K562 (cell line): ENCODE results near the gene PIK3CB. TPM values are rescaled to one million over a fixed set of nuclear protein-coding genes. Genes with fewer than 3 reads are reported as not detected.

Experiments
- BMI1 ChIP-seq: fragments of 150-350 bp; IDR thresholded peaks from 2 replicates; pipeline ENCODE4 v1.6.1; 2014; ENCODE audit warnings: low read length
- BRF1 ChIP-seq: IDR thresholded peaks from 3 replicates; pipeline ENCODE4 v1.6.1; 2011; ENCODE audit warnings: borderline replicate concordance, mild to moderate bottlenecking; ENCODE audit not compliant: insufficient read length; ENCODE audit errors: extremely low read depth
- CBX3 ChIP-seq, 2 experiments: IDR thresholded peaks; 1 replicate in 1 of 2; 2 replicates in 1 of 2; pipeline ENCODE4 v1.6.1; 2012; ENCODE audit warnings: inconsistent platforms in 2 of 2, low read length in 2 of 2, borderline replicate concordance in 1 of 2, control low read depth in 1 of 2
- DLX4 ChIP-seq: fragments of 250-450 bp; sonication (Bioruptor Pico); IDR thresholded peaks from 2 replicates; pipeline ENCODE4 v1.6.1; 2021; ENCODE audit warnings: mild to moderate bottlenecking
- DNMT1 ChIP-seq: fragments of 450-650 bp; IDR thresholded peaks from 2 replicates; pipeline ENCODE4 v1.6.1; 2016; ENCODE audit warnings: antibody characterized with exemption, mild to moderate bottlenecking
- DPF2 ChIP-seq: fragments of 450-650 bp; IDR thresholded peaks from 2 replicates; pipeline ENCODE4 v1.6.1; 2016
- E2F6 ChIP-seq, 2 experiments: IDR thresholded peaks; 2 replicates each; pipeline ENCODE4 v1.6.1; 2011; ENCODE audit warnings: borderline replicate concordance in 1 of 2, control low read depth in 1 of 2, low read depth in 1 of 2, low read length in 1 of 2, mild to moderate bottlenecking in 1 of 2, mixed read lengths in 1 of 2, moderate library complexity in 1 of 2; ENCODE audit not compliant: insufficient read depth in 1 of 2, insufficient read length in 1 of 2, poor library complexity in 1 of 2, severe bottlenecking in 1 of 2; ENCODE audit errors: extremely low read depth in 1 of 2
- GATAD2B ChIP-seq: fragments of 450-650 bp; IDR thresholded peaks from 2 replicates; pipeline ENCODE4 v1.6.1; 2017; ENCODE audit warnings: mild to moderate bottlenecking, borderline replicate concordance
- MXD1 ChIP-seq: fragments of 250-450 bp; sonication (Bioruptor Pico); IDR thresholded peaks from 2 replicates; pipeline ENCODE4 v1.8.0; 2021; ENCODE audit warnings: borderline replicate concordance, mild to moderate bottlenecking, moderate library complexity; ENCODE audit not compliant: poor library complexity, severe bottlenecking
- RBM15 ChIP-seq: fragments of 200-400 bp; formaldehyde crosslinking; IDR thresholded peaks from 2 replicates; pipeline ENCODE4 v1.6.1; 2018; ENCODE audit warnings: mild to moderate bottlenecking, low read length, moderate library complexity; ENCODE audit not compliant: insufficient read depth
- RREB1 ChIP-seq: fragments of 250-450 bp; sonication (Bioruptor Pico); IDR thresholded peaks from 2 replicates; pipeline ENCODE4 v1.4.0; 2020
- SAFB ChIP-seq: fragments of 200-400 bp; formaldehyde crosslinking; IDR thresholded peaks from 2 replicates; pipeline ENCODE4 v1.6.1; 2017; ENCODE audit warnings: low read depth, low read length, borderline replicate concordance
- SRSF3 ChIP-seq: fragments of 200-400 bp; formaldehyde crosslinking; IDR thresholded peaks from 2 replicates; pipeline ENCODE4 v1.6.1; 2016; ENCODE audit warnings: mild to moderate bottlenecking, low read length, moderate library complexity; ENCODE audit not compliant: insufficient read depth
- TEAD4 ChIP-seq, 2 experiments: sonication (generic) in 1 of 2; formaldehyde crosslinking in 1 of 2; IDR thresholded peaks; 2 replicates each; pipeline versions ENCODE4 v1.6.1 to v1.8.0; 2012 to 2022; ENCODE audit warnings: borderline replicate concordance in 1 of 2, inconsistent platforms in 1 of 2, low read length in 1 of 2, mild to moderate bottlenecking in 1 of 2, missing genetic modification reagents in 1 of 2
- ZBTB17 ChIP-seq: fragments of 450-650 bp; formaldehyde crosslinking; IDR thresholded peaks from 2 replicates; pipeline ENCODE4 v1.4.0; 2020; ENCODE audit warnings: mild to moderate bottlenecking
- ZBTB5 ChIP-seq: fragments of 450-650 bp; IDR thresholded peaks from 2 replicates; pipeline ENCODE4 v1.6.1; 2017; ENCODE audit warnings: antibody characterized with exemption
- ZNF24 ChIP-seq: fragments of 450-650 bp; IDR thresholded peaks from 2 replicates; pipeline ENCODE4 v1.6.1; 2016
- ZNF507 ChIP-seq: conservative IDR thresholded peaks from 2 replicates; pipeline ENCODE4 v1.6.1; 2017; ENCODE audit warnings: missing genetic modification characterization, missing compliant biosample characterization
- ZSCAN32 ChIP-seq: fragments of 450-650 bp; formaldehyde crosslinking; IDR thresholded peaks from 2 replicates; pipeline ENCODE4 v1.4.0; 2020; ENCODE audit warnings: mild to moderate bottlenecking, moderate library complexity
- polyA plus RNA-seq, 8 experiments: library from polyadenylated mRNA; depleted of rRNA in 4 of 8; stranded (reverse) in 5 of 8; unstranded in 3 of 8; fragments of >200 nt; fragmentation: Nextera tagmentation in 2 of 8; fragmentation: Illumina TruSeq in 1 of 8; extraction: Ambion mirVana in 2 of 8; extraction: Trizol in 1 of 8; gene quantifications; 2 replicates each; pipeline versions ENCODE4 v1.2.1 to v1.2.3, GENCODE V29; 2011 to 2014; ENCODE audit warnings: inconsistent platforms in 1 of 8, missing spikeins in 1 of 8
- total RNA-seq, 7 experiments: library from RNA; depleted of rRNA in 6 of 7; stranded (reverse); fragments of >200 nt in 6 of 7; fragmentation: Illumina TruSeq in 2 of 7; extraction: Trizol in 2 of 7; gene quantifications; 2 replicates each; pipeline versions ENCODE4 v1.2.1 to v1.2.3, GENCODE V29; 2011 to 2021; ENCODE audit warnings: low replicate concordance in 1 of 7

Gene PIK3CB
- total and polyA plus RNA-seq, 9 of the 15 experiments (the other 6 are each of a cell fraction or from before 2014, with no cell fraction given) = 15.3 to 62.6 (median 28.3) TPM

GRCh38 chr3:138768125-138768524, 66.6 kb downstream of the PIK3CB start (continued):
- TF ChIP-seq ZBTB5 (no peak), TEAD4 (IDR thresholded peaks at IDR 0.05; ENCODE audit: low read length) (peak; percentile 36; the same call in 1 of the 2 replicates), TEAD4 (CRISPR knock-in tag; IDR thresholded peaks at IDR 0.05; ENCODE audit: borderline replicate concordance) (no peak), MXD1 (no peak), DLX4 (no peak), RBM15 (no peak), SRSF3 (no peak), SAFB (no peak), RREB1 (no peak), BMI1 (no peak), DPF2 (peak; percentile 69), ZNF507 (tag) (no peak), GATAD2B (no peak), BRF1 (no peak), CBX3 (IDR thresholded peaks at IDR 0.05; ENCODE audit: borderline replicate concordance in 1 of 2, low read length in 2 of 2) (peak; percentile 95 to 100), E2F6 (IDR thresholded peaks at IDR 0.05; ENCODE audit: borderline replicate concordance in 1 of 2, extremely low read depth in 1 of 2, insufficient read depth in 1 of 2, insufficient read length in 1 of 2, low read depth in 1 of 2, low read length in 1 of 2, poor library complexity in 1 of 2, severe bottlenecking in 1 of 2) (no peak), ZBTB17 (no peak), ZSCAN32 (CRISPR knock-in tag) (no peak), DNMT1 (no peak), ZNF24 (no peak)
